ENCODE results near the gene PAX5.

PAX5 gene

DNA sequence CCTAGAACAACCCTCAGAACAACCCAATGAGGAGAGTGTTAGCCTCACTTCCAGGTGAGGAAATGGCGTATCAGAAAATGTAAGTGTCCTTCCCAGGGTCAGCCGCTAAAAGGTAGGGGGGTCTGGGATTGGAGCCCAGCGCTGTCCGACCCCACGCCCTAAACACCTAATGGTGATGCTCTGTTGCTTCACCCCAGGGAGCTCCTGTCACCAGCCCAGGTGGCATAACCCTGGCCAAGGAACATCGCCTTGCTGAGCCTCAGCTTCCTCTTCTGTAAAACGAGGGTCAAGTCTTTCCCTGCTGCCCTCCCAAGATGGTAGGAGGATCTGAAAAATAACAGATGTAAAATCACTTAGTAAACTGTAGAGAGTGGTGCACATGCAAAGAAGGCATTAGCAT, 132.5 kb downstream of the PAX5 start:
- DNase-seq (ENCODE audit: low read depth), result no peak

DNA sequence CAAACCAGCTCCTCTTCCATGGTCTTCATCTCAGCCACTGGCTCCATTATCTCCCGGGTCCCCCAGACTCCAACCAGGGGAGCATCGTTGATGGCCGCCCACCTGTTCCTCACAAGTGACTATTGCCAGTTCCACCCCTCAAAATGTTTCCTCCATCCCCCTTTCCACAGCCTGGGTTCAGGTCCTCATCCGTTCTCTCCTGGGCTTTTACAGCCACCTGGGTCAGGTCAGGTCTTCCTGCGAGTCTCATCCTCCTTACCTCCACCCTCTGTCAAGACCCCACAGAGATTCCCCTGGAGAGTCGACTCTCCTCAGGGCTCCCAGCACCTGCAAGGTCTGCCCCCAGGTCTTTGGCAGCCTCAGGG, 133.2 kb downstream of the PAX5 start:
- DNase-seq (ENCODE audit: low read depth), result no peak

DNA sequence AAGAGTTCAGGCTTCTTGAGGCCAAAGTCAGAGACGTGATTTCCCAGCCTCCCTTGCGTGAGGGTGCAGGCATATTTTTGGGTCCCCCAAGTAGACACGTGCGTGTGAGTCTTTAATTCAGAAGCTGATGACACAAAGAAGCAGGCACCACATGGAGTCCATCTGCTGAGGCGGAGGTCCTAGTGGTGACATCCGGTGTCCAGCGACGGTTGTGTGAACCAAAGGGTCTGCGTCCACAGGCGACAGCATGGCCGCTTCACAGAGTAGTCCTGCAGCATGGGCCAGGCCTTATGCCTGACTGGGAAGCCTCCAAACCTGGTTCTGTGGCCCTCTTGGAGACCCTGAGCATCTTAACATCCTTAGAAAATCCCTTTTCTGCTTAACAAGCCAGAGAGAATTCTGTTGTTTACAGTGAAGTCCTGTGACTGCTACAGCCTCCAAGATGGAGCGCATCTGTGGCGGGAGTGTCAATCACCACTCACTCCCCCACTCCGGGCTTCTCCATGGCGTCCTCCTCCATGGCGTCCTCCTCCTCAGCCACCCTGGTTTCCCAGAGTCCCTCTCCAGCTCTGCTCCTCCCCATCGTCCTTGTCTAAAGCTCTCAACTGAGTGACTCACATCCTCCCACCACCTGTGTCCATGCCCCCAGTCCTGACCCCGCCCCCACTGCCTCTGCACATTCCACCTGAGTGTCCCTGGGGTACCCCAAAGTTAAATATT, 133.8 kb downstream of the PAX5 start:
- no peak for DNase-seq (ENCODE audit: low read depth)

DNA sequence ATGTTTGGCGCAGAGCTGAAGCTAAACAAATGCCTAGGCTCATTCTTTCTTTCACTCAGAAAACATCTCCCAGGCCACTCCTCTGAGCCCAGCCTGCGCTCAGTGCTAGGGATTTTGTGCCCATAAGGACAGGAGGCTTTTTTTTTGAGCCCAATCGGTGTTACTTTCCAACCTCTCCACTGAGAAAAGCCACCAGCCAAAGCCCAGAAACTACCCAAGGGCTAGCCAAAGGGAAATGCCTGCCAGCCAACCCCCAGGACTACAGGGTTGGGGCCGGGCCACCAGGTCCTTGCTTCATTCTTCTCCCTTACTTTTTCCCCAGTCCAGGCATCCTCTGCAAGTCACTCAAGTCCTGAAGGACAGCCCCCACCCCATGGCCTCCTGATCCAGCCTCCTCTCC, 134.7 kb downstream of the PAX5 start:
- DNase-seq (ENCODE audit: low read depth), result no peak

DNA sequence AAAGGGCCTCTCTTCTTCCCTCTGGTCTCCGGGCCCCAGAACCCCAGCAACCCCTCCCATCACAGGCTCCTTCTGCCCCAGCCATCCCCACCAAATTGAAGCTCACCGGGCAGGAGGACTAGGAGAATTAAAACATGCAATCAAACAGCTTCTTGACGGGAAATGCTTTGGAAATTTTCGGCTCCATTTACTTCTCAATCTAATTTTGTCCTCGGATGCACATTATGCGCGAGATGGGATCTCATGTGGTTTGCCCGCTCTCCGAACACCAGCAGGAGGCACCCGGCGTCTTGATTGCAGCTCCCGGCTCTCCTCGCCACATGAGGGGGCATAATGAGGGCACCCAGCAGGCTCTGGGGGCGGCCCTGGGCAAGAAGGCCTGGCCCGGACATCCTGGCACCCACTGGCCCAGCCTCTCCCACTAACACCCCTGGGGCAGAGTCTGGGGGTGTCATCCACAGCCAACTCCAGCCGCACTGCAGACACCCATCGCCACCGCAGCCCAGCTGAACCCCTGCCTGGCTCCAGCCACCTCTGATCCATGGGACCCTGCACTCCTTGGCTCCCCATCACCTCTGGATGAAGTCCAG, 135.5 kb downstream of the PAX5 start:
- DNase-seq (ENCODE audit: low read depth), result no peak

DNA sequence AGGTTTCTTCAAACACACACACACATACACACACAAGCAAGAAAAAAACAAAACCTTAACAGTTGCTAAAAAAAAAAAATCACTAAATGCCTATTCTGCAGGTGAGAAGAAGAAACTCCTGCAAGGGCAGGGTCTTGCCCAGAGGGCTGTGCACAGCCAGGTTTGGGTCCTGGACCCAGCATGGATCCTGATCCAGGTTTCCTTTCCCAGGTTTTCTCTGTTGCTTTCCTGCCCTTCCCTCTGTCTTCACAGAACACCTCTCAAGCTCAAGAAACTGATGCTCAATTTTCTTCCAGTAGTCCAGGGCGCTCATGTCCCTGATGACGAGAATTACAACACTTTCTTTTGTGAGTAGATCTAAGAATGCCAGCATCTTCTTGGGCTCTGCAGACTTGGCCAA, 136.6 kb downstream of the PAX5 start:
- no peak for DNase-seq (ENCODE audit: low read depth)

DNA sequence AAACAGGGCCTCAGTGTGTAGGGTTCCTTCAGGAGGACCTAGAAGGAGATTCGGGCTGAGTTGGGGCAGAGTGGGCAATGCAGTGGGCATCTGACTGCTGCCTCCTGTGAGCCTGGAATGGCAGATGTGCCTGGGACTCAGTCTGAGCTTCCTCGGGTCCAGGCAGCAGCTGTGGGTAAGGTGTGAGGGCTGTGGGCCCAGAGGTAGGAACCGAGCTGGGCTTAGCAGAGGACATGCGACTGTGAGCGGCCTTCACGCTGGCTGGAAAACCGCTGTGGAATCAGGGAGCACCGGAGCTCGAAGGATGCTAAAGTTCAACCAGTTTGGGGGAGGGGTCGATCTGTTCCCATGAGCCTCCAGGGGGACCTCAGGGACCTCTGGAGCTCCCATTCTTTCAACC, 137.0 kb downstream of the PAX5 start:
- DNase-seq (ENCODE audit: low read depth), result no peak

DNA sequence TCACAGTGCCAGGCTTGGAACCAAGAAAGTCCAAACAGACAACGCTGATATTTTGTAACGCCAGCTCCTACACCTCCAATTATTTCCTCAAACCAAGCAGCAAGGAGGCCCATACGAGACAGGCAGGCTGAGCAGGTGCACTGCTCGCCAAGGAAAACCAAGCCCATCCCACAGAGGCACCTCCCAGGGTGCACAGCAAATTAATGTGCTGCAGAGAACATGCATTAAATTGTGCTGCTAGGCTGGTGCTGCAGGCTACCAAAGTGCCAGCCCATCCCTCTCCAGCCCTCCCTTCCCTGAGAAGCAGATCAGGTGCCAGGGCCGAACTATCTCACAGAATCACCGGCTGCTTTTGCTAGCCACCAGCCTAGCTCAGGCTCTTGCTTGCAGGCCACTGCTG, 137.8 kb downstream of the PAX5 start:
- DNase-seq (ENCODE audit: low read depth), result no peak

DNA sequence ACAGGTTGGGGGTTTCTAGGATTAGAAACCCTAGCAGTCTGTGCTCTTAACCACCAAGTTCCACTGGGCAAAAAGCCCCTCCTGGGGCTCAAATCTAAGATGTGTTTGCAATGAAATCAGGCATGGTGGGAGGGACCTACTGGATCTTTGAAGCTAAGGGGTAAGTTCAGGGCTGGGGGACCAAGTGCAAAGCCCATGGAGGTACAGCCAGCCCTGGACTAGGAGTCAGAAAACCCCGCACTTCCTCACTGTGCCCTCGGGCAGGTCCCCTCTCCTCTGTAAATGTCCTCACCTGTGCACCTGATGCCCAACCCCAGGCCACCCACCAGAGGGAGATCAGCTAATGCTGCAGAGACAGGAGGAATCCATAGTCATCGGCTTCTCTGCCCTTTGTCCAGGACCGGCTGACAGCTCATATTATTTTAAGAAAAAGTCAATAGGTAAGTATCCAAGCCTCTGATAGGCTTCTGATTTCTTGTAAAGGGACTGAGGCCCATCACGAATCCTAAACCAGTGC, 138.3 kb downstream of the PAX5 start:
- DNase-seq (ENCODE audit: low read depth), result no peak

DNA sequence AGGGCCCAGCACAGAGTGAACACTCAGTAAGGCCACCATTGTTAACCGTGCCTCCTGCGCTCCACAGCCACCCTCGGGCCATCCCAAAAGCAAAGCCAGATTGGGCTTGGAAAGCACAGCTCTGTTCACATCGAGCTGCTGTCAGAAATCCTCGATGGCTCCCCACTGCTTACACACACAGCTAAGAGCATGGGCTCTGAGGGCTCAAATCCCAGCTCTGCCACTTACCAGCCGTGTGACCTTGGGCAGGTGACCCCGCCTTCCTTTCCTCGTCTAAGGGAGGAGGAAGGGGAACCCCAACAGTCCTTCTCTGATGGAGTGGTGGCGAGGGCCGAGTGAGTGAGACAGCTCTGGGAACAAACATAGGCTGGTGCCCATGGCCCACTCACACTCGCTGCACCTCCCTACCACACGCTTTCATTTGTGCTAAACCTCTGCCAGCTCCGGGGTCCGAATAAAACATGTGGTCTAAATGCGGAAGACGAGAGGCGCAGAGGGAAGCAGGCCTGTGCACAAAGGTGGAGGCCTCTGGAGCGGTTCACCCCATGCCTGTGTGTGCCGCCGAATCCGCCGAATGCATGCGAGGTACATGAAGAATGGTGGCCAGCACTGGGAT, 139.3 kb downstream of the PAX5 start:
- no peak for DNase-seq (ENCODE audit: low read depth)

DNA sequence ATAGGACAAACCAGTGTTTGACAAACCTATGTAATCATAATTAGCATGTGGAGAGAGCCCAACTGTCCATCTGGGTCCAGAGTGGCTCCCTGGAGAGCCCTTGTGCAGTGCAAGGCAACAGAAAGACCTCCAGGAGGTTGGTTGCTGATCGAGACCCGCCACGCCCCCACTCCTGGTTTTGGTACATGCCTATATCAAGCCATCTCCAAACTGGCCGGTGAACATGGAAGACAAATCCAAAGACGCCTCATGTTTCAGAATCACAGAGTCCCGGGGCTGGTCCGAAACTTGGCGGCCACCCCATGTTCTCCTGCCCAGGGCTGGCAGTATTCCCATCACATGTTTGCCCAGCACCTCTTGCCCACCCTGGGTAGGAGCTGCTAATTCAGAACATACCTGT, 140.2 kb downstream of the PAX5 start:
- no peak for DNase-seq (ENCODE audit: low read depth)

DNA sequence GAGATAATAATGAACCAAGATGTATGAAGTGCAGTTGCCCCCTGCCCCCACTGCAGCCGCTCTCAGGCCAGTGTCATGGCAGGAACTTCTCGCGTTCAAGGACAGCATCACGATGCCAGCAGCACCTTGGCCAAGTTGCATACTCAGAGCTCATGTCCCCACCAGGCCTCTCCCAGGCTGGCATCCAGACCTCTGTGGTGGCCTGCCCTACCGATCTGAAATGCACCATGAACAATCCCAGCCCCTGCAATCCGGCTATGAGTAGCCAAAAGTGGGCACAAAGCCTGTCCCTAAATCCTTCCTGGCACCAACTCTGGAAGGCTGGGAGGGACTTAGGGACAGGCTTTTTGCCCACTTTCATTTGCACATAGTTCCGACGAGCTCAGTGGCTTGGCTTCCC, 140.9 kb downstream of the PAX5 start:
- DNase-seq (ENCODE audit: low read depth), result no peak

DNA sequence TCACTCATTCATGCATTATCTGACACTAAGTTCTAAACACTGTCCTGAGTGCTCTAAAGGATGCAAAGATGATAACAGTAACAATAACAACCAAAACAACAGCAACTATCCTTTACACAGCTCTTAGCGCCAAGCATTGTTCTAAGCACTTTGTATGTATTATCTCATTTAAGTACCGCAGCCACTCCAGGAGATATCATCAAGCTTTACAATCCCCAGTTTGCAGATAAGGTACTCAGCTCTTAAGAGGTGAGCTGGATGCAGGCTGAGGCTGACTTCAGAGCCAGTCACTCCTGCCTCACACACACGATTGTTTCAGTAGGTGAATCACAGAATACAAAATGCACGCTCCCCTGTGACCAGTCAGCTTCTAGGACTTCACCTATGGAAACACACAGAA, 141.8 kb downstream of the PAX5 start:
- DNase-seq (ENCODE audit: low read depth), result no peak

DNA sequence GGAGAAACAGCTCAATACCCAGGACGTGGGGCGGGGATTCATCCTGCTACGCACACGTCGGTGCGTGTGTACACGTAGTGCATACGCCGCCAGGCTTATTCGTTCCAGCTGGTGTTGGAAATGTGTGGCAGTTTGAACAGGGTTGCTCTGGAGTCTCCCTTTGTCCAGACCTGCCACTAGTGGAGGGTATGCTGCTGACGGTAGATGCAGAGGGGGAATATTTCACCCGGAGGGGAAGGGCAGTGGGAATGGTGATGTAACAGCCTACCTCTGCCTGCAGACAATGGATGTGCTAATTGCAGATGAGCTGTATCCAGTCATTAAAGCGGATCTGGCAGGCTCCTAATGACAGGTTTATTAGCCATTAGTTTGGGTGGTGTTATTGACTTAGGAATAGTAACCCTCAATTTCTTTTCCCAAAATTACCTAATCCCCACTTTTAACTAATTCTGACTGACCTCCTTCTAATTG, 142.7 kb downstream of the PAX5 start:
- no peak for DNase-seq (ENCODE audit: low read depth)

DNA sequence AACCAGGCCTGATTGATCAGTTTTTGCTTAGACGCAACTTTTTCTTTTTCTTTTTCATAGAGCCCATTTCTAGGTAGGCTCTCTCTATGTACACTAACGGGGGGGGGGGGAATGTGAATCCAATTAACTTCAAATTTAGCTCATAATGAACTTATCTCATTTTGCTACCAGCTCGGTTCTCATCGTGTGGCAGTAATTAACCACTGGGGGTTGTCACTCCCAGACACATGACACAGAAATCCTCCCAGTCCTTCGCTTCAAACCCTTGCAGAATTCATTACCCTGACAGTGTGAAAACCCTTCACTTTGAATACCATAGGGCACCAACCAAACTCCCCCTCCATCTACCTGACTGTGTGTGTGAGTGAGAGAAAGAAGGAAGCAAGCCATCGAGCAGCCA, 144.2 kb downstream of the PAX5 start:
- DNase-seq (ENCODE audit: low read depth), result no peak

DNA sequence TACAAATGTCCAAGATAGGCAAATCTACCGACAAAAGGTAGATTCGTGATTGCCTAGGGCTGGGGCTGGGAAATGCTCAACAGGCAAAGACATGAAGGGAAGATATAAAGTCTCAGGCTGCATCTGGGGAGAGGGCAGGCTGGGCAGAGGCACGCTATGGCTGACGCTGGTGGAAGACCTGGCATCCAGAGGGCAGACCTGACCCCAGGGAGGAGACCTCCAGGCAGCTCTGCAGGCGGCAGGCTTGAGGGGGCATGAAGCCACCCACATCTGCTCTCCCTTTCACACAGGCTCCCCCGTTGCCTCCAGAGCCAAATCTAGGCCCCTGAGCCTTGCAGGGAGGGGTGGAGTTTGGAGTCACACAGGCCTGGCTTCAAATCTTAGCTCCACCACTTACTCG, 145.5 kb downstream of the PAX5 start:
- DNase-seq (ENCODE audit: low read depth), result no peak

DNA sequence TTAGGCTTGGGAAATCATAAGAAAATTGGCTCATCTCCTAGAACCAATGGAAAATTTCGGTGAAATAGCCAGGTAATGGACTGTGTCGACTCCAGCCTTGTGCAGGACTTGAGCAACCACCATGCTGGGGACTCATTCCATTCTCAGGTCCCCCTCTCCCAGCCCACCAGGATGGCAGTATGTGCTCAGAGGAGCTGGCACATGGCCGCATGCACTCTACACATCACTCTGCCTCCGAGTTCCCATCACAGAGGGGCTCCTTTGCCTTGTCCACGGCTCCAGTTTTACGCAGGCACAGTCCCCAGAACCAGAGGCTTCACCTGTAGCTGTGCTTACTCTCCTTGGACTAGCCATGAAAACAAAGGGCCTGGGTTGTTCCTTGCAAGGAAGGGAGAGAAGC, 149.3 kb downstream of the PAX5 start:
- no peak for DNase-seq (ENCODE audit: low read depth)

DNA sequence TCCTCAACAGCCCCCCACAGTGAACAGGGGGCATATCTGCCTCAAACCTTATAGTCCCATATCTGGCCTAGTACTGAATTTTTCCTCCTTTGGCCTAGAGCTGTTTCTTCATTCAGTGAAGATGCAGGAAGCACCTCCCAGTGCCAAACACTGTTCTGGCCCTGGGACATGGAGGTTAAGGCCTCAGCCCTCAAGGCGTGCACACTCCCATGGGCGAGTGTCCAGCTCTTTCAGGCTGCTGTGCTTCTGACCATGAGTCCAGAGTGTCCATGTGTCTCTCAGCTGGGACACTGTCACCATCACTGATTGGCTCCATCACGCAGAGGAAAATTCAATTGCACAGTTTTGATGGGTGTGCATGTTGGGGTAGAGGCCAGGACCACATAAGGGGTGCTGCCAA, 151.5 kb downstream of the PAX5 start:
- no peak for DNase-seq (ENCODE audit: low read depth)

DNA sequence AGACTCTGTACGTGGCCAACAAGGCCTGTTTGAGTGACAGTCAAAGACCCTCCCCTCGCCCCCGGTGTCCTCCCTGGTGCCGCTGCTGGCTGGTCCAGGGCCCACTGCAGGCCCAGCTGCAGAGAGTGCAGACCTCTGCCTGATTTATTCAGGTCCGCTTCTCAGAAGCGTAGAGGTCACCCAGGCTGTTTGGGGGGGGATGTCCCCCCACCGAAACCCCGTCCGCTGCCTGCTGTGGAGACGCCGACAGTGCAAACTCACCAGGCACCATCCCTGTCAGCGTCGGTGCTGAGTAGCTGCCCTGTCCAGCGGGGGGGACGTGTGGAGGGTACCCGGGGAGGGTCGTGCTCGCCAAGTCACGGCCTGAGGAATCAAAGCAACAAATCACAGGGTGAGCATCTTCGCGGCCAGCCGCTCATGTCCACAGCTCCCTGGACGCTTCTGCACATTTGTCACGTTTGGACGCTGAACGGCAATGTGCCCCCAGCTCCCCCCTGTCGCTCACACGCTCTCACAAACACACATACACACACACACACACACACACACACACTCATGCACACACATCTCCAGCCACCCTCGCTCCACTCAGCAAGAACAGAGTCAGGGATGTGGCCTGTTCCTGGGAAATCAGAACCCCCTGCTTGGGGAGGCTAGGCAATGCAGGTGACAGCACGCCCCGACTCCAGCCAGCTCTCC, 152.2 kb downstream of the PAX5 start:
- no peak for DNase-seq (ENCODE audit: low read depth)

DNA sequence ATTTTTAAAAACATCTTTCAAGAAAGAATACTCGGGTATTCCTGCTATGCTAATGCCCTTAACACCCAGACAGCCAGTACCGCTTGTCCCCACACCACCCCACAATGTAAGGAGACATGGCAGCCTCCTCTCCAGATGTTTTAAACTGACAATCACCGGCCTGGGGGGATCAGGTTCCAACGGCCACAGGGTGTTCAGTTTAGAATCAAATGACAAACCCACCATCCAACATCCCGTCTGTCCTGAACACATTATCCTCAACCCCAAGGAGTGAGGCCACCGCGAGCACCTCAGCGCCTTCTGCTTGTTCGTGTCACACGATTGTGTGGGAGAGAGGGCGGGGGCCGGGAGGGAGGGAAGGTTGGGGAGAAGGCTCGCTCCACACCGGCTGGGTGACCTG, 152.8 kb downstream of the PAX5 start:
- no peak for DNase-seq (ENCODE audit: low read depth)

DNA sequence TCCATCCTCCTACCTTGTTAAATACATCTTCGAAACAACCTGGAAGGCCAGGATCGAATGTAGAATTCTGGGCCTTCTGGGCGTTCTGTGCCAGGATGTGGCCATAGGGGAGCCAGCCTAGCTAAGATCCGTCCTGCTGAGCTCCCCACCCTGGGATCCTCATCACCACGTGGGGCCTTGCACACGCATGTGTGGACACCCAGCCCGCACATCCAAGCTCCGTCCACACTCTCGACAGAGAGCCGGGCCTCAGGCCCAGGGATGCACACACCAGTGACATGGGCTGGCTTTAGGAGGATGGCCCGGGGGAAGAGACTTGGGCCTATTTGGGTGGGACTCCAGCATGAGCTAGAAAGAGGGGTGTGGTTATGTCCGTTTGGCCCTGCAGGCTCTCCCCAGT, 154.0 kb downstream of the PAX5 start:
- no peak for DNase-seq (ENCODE audit: low read depth)

DNA sequence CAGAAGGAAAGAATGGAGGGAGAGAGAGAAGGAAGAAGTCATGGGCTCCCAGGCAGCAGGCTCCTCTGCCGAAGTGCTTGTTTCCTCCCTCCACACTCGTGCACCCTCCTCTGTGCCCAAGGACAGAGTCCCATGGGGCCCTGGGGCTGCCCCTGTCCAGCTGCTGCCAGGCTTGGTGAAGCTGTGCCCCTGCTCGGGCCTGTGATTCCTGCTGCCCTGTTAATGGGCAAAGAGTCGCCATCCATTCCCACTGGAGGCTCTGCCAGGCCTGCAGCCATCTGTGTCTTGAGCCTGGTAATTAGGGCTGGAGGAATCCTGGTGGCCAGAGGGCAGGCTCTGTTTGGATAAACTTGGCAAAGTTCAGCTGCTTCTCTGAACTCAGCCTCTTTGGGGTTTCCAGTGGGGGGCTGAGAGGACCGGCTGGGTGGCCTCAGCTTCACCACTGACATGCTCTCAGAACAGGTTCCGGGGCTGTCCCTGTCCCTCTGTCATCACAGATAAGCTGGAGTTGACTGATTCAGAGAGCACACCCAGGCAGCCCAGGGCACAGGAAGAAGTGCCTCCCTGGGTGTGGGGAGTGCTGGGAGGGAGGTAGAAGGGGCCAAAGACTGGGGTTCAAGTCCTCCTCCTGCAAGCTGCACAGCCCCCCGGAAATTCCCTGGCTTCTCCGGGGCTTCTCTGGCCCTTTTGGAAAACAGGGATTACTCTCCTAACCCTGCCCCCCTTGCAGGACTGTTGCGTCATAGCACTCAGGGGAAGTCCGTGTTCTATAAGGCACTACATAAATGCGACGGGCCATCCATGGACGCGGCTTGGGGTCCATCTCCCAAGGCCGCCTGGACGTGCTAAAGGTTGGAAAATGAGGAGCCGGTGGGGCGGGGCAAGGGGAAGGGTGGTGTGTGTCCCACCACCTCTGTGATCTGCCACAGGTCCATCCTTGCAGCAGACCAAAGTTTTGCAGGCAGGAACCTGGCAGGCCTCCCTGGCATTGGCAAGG, 154.8 kb downstream of the PAX5 start:
- DNase-seq (ENCODE audit: low read depth), result no peak

Data from GM04503 (cell line).